ENCODE results near the gene EIF4E1B.
A peak's percentile ranks its signal among the peaks of the same experiment; 100 is the strongest.

- TF ChIP-seq, protein P1, sequence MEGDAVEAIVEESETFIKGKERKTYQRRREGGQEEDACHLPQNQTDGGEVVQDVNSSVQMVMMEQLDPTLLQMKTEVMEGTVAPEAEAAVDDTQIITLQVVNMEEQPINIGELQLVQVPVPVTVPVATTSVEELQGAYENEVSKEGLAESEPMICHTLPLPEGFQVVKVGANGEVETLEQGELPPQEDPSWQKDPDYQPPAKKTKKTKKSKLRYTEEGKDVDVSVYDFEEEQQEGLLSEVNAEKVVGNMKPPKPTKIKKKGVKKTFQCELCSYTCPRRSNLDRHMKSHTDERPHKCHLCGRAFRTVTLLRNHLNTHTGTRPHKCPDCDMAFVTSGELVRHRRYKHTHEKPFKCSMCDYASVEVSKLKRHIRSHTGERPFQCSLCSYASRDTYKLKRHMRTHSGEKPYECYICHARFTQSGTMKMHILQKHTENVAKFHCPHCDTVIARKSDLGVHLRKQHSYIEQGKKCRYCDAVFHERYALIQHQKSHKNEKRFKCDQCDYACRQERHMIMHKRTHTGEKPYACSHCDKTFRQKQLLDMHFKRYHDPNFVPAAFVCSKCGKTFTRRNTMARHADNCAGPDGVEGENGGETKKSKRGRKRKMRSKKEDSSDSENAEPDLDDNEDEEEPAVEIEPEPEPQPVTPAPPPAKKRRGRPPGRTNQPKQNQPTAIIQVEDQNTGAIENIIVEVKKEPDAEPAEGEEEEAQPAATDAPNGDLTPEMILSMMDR (IDR thresholded peaks at IDR 0.05), result peak; percentile 77
- TF ChIP-seq EZH2 (IDR thresholded peaks at IDR 0.05), result no peak
Measured at GRCh38 chr5:176675676-176676360, 45.3 kb downstream of the EIF4E1B start.

Data from neural progenitor cell (in vitro differentiated cells).